Skeletal muscle satellite cell (primary cell): ENCODE measurements around the gene TBC1D2.

Experiments
- H3K27me3 ChIP-seq: 2 replicates; pipeline ENCODE4 v1.7.0; 2013; ENCODE audit warnings: low read length; ENCODE audit not compliant: control insufficient read depth, insufficient read depth
- H3K36me3 ChIP-seq: 2 replicates; pipeline ENCODE4 v1.7.0; 2013; ENCODE audit warnings: mild to moderate bottlenecking, control low read depth, low read length; ENCODE audit not compliant: insufficient read depth
- H3K4me1 ChIP-seq: 2 replicates; pipeline ENCODE4 v1.7.0; 2013; ENCODE audit warnings: low read length; ENCODE audit not compliant: control insufficient read depth, insufficient read depth
- H3K4me2 ChIP-seq: 2 replicates; pipeline ENCODE4 v1.7.0; 2013; ENCODE audit warnings: mild to moderate bottlenecking, low read length
- H3K4me3 ChIP-seq: 2 replicates; pipeline ENCODE4 v1.7.0; 2013; ENCODE audit warnings: low read length
- H3K9ac ChIP-seq: 2 replicates; pipeline ENCODE4 v1.7.0; 2013; ENCODE audit warnings: mild to moderate bottlenecking, low read depth, low read length, moderate library complexity
- H3K9me3 ChIP-seq: replicated peaks from 2 replicates; pipeline ENCODE4 v1.7.0; 2013; ENCODE audit warnings: mild to moderate bottlenecking, control low read depth, low read length

The TBC1D2 gene

GRCh38 chr9:98173181-98173580, 82.3 kb downstream of the TBC1D2 start:
- Histone ChIP-seq H3K4me2 (no peak overlapping the region), H3K27me3 (peaks cover 10% of the 10 kb centered on the region), H3K4me3 (no peak overlapping the region)

GRCh38 chr9:98172604-98173003, 82.8 kb downstream of the TBC1D2 start:
- H3K4me2 ChIP-seq = no peak overlapping the region
- H3K4me1 ChIP-seq = peaks cover 4% of the 10 kb centered on the region
- peaks cover 10% of the 10 kb centered on the region for H3K27me3 ChIP-seq
- no peaks in the 10 kb centered on the region for H3K9me3 ChIP-seq
- no peak overlapping the region for H3K9ac ChIP-seq
- H3K36me3 ChIP-seq = no peaks in the 10 kb centered on the region
- H3K4me3 ChIP-seq = no peak overlapping the region

More at GRCh38 chr9:98173181-98173580, 82.3 kb downstream of the TBC1D2 start:
- Histone ChIP-seq H3K36me3 (no peaks in the 10 kb centered on the region), H3K9ac (no peak overlapping the region), H3K4me1 (peaks cover 4% of the 10 kb centered on the region), H3K9me3 (no peaks in the 10 kb centered on the region)

- Histone ChIP-seq H3K4me3 (no peak overlapping the region), H3K9ac (no peak overlapping the region), H3K4me2 (no peak overlapping the region)
These were observed 84.1 kb downstream of the TBC1D2 start for GRCh38 chr9:98171176-98171925.

GRCh38 chr9:98168941-98169488, 86.4 kb downstream of the TBC1D2 start:
- Histone ChIP-seq H3K4me3 (no peak overlapping the region), H3K9ac (no peak overlapping the region), H3K36me3 (no peaks in the 10 kb centered on the region), H3K27me3 (peaks cover 18% of the 10 kb centered on the region), H3K9me3 (no peaks in the 10 kb centered on the region), H3K4me1 (peaks cover 4% of the 10 kb centered on the region), H3K4me2 (no peak overlapping the region)

More at GRCh38 chr9:98171176-98171925, 84.1 kb downstream of the TBC1D2 start:
- peaks cover 9% of the 10 kb centered on the region for H3K27me3 ChIP-seq
- H3K9me3 ChIP-seq = no peaks in the 10 kb centered on the region
- no peaks in the 10 kb centered on the region for H3K36me3 ChIP-seq
- H3K4me1 ChIP-seq = peaks cover 4% of the 10 kb centered on the region

- H3K4me2 ChIP-seq = no peak overlapping the region
These were observed 87.2 kb downstream of the TBC1D2 start for GRCh38 chr9:98168153-98168780.

GRCh38 chr9:98164912-98165311, 90.5 kb downstream of the TBC1D2 start:
- Histone ChIP-seq H3K27me3 (peaks cover 15% of the 10 kb centered on the region), H3K36me3 (no peaks in the 10 kb centered on the region), H3K4me3 (no peak overlapping the region), H3K9ac (no peak overlapping the region), H3K4me1 (no peaks in the 10 kb centered on the region), H3K9me3 (no peaks in the 10 kb centered on the region), H3K4me2 (no peak overlapping the region)

More at GRCh38 chr9:98168153-98168780, 87.2 kb downstream of the TBC1D2 start:
- no peak overlapping the region for H3K9ac ChIP-seq
- peaks cover 18% of the 10 kb centered on the region for H3K27me3 ChIP-seq
- H3K4me3 ChIP-seq = no peak overlapping the region
- no peaks in the 10 kb centered on the region for H3K36me3 ChIP-seq
- H3K4me1 ChIP-seq = peaks cover 4% of the 10 kb centered on the region
- H3K9me3 ChIP-seq = no peaks in the 10 kb centered on the region

- H3K9me3 ChIP-seq = no peaks in the 10 kb centered on the region
- no peaks in the 10 kb centered on the region for H3K4me1 ChIP-seq
- H3K27me3 ChIP-seq = peaks cover 15% of the 10 kb centered on the region
- H3K4me2 ChIP-seq = no peak overlapping the region
- H3K4me3 ChIP-seq = no peak overlapping the region
- H3K36me3 ChIP-seq = no peaks in the 10 kb centered on the region
- H3K9ac ChIP-seq = no peak overlapping the region
These were observed 92.8 kb downstream of the TBC1D2 start for GRCh38 chr9:98162613-98163012.

GRCh38 chr9:98161851-98162250, 93.6 kb downstream of the TBC1D2 start:
- no peaks in the 10 kb centered on the region for H3K9me3 ChIP-seq
- H3K4me2 ChIP-seq = no peak overlapping the region
- no peak overlapping the region for H3K4me3 ChIP-seq
- no peaks in the 10 kb centered on the region for H3K4me1 ChIP-seq
- H3K9ac ChIP-seq = no peak overlapping the region
- peaks cover 13% of the 10 kb centered on the region for H3K27me3 ChIP-seq
- no peaks in the 10 kb centered on the region for H3K36me3 ChIP-seq

- Histone ChIP-seq H3K9ac (no peak overlapping the region), H3K4me1 (no peaks in the 10 kb centered on the region), H3K4me3 (no peak overlapping the region), H3K4me2 (no peak overlapping the region), H3K27me3 (no peaks in the 10 kb centered on the region), H3K36me3 (no peaks in the 10 kb centered on the region), H3K9me3 (no peaks in the 10 kb centered on the region)
These were observed 95.7 kb downstream of the TBC1D2 start for GRCh38 chr9:98159790-98160189.

- H3K4me1 ChIP-seq = no peaks in the 10 kb centered on the region
- no peak overlapping the region for H3K4me3 ChIP-seq
- no peak overlapping the region for H3K9ac ChIP-seq
- no peaks in the 10 kb centered on the region for H3K36me3 ChIP-seq
- H3K9me3 ChIP-seq = no peaks in the 10 kb centered on the region
- H3K4me2 ChIP-seq = no peak overlapping the region
- no peaks in the 10 kb centered on the region for H3K27me3 ChIP-seq
These were observed 96.1 kb downstream of the TBC1D2 start for GRCh38 chr9:98159301-98159700.

- Histone ChIP-seq H3K9ac (no peak overlapping the region), H3K4me3 (no peak overlapping the region), H3K4me2 (no peak overlapping the region), H3K36me3 (no peaks in the 10 kb centered on the region), H3K27me3 (no peaks in the 10 kb centered on the region), H3K9me3 (no peaks in the 10 kb centered on the region), H3K4me1 (no peaks in the 10 kb centered on the region)
These were observed 97.2 kb downstream of the TBC1D2 start for GRCh38 chr9:98158071-98158831.
